ENCODE results near the gene TRAPPC10. TPM values are rescaled to one million over a fixed set of nuclear protein-coding genes. Genes with fewer than 3 reads are reported as not detected.

Gene TRAPPC10
- total and polyA plus RNA-seq, 5 experiments from 2014 or later = 17.7 to 107 (median 33.1) TPM

DNA sequence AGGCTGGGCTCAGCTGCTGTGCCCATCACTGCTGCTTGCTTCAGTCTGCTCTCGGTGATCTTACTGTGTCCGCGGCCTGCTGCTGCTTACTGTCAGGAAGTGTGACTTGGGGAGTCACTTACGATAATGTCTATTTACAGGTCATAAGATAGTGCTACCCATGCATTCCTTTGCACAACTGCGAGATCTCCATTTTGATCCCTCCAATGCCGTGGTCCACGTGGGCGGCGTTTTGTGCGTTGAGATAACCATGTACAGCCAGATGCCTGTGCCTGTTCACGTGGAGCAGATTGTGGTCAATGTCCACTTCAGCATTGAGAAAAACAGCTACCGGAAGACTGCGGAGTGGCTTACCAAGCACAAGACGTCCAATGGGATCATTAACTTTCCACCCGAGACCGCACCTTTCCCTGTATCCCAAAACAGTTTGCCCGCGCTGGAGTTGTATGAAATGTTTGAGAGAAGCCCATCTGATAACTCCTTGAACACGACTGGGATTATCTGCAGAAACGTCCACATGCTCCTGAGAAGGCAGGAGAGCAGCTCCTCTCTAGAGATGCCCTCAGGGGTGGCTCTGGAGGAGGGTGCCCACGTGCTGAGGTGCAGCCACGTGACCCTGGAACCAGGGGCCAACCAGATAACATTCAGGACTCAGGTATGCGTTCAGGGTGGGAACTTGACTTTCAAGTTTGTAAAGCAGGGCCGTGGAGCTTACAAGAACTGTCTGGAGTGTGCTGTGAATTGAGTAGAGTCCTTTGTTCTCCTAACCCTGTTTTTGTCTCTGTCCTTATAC, 70.7 kb downstream of the TRAPPC10 start:
- H3K4me1 Mint-ChIP-seq = peaks cover 38 to 95% (median 89%) of the 10 kb centered on the region in 4 donors
- H3K27me3 Mint-ChIP-seq = no peaks in the 10 kb centered on the region
- peak overlapping the region; percentile 90 to 99 (median 97) for H3K27ac Mint-ChIP-seq
- DNase-seq (peak in 1 of 10 donors; percentile 24), ATAC-seq (peak in 1 of 2 donors; percentile 22)
- H3K4me3 Mint-ChIP-seq = peak overlapping the region; percentile 67 to 88 (median 78)
- H3K9me3 Mint-ChIP-seq = no peaks in the 10 kb centered on the region
- H3K36me3 Mint-ChIP-seq = peaks cover 4 to 59% (median 30%) of the 10 kb centered on the region in 3 donors
- POLR2A ChIA-PET = interaction anchor here (1.0 to 4.8 kb wide), 9 partner anchors 9 to 790 kb away, joined by 3 to 27 read pairs (median 8); partner anchors contain the start of gene TRAPPC10

DNA sequence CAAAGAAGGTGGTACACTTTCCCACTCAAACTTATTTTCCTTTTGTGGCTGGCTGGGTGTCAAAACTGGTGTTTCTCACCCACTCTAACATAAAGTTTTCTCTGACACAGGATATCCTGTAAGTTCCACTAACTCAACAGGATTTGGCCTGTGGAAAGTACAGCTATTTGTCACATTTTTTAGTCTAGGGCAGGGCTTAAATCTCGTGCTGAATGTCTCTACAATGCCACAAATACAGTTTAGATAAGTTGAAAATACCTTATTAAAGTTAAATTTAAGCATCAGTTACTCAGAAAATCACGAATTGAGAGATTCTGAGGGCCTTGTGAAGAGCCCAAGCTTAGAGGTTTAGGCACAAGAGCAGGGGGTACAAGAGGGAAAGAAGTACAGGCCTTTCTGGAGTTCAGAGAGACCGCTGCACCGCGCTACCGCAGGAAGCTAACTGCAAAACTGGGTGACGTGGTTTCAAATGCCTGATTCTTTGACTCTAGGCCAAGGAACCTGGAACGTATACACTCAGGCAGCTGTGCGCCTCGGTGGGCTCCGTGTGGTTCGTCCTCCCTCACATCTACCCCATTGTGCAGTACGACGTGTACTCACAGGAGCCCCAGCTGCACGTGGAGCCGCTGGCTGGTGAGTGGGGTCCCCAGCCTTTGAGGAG, 71.7 kb downstream of the TRAPPC10 start:
- H3K36me3 Mint-ChIP-seq = peaks cover 4 to 57% (median 29%) of the 10 kb centered on the region in 3 donors

DNA sequence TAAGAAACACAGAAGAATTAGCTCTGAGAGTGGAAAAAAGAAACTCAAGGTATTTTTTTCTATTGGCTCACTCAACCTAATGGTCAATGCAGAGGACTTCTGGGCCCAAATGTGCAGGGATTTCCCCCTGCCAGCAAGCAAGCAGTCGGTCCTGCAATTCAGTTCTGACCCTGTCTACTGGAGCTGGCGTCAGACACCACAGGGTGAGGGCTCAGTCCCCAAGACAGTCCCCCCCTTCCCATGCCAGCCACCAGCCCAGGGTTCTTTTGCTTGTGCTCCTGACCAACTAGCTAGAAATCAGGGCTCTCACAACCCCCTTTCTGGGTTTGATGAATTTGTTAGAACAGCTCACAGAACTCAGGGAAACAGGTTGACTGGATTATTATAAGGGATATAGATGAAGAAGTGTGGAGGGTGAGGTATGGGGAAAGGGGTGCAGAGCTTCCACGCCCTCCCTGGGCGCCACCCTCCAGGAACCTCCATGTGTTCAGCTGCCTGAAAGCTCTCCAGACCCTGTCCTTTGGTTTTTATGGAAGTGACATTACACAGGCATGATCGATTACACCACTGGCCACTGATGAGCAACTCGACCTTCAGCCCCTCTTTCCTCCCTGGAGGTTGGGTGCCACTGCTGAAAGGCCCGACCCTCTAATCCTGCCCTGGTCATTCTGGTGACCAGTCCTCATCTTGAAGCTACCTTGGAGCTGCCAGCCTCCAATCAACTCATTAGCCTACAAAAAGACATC, 72.6 kb downstream of the TRAPPC10 start:
- ATAC-seq (no peak), DNase-seq (no peak)
- H3K4me3 Mint-ChIP-seq = peak overlapping the region; percentile 67 to 88 (median 78)
- no peaks in the 10 kb centered on the region for H3K27me3 Mint-ChIP-seq
- POLR2A ChIA-PET = interaction anchor here (0.7 to 4.8 kb wide), 7 partner anchors 10 to 73 kb away, joined by 3 to 27 read pairs (median 10); partner anchors contain the start of gene TRAPPC10
- peaks cover 9 to 58% (median 29%) of the 10 kb centered on the region in 3 donors for H3K36me3 Mint-ChIP-seq
- H3K4me1 Mint-ChIP-seq = peaks cover 45 to 98% (median 91%) of the 10 kb centered on the region in 4 donors
- peak overlapping the region; percentile 90 to 99 (median 97) for H3K27ac Mint-ChIP-seq
- H3K9me3 Mint-ChIP-seq = no peaks in the 10 kb centered on the region

More for the DNA sequence above, 71.7 kb downstream of the TRAPPC10 start:
- POLR2A ChIA-PET = interaction anchor here (0.7 to 4.8 kb wide), 10 partner anchors 8 to 789 kb away, joined by 3 to 27 read pairs (median 6); partner anchors contain the start of gene TRAPPC10
- Mint-ChIP-seq H3K9me3 (no peaks in the 10 kb centered on the region), H3K4me1 (peaks cover 39 to 96% (median 89%) of the 10 kb centered on the region in 4 donors), H3K27me3 (no peaks in the 10 kb centered on the region), H3K4me3 (peak overlapping the region; percentile 67 to 88 (median 78)), H3K27ac (peak overlapping the region; percentile 90 to 99 (median 97))
- peak; percentile 84 to 92 for ATAC-seq
- DNase-seq = peak; percentile 46 to 91 (median 82)

DNA sequence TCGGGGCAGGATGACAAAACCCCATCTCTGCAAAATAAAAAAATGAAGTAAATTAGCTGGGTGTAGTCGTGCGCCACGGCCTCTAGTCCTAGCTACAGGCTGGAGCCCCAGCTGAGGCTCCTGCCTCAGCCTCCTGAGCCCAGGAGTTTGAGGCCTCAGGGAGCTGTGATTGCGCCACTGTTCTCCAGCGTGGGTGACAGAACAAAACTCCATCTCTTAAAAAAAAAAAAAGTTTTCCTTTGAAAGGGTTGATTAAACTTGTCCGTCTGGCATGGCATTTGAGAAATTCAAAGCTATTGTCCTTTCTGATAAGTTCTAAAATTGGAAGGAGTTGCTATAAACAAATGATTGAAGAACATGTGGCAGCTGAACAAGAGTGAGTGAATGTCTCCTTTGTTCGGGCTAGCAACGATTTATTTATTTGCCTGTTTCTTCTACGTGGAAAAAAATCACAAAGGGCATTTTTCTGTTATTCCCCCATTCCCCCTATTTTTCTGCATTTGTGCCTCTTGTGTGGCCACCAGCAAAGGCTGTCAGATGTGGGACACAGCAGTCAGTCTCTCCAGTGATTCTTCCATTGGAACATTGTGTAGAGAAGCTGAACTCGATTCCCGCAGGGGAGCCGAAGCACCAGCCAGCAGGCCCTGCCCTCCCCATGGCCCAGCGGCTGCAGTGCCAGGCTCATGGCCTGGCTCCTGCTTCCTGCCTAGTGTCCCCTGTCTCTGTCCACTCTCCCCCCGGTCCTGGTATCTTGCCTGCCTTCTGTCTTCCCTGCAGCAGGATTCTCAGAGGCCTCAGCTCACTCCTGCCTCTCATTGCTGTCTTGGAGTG, 73.6 kb downstream of the TRAPPC10 start:
- Mint-ChIP-seq H3K27me3 (no peaks in the 10 kb centered on the region), H3K36me3 (peaks cover 5 to 56% (median 28%) of the 10 kb centered on the region in 3 donors), H3K4me1 (peaks cover 49 to 99% (median 96%) of the 10 kb centered on the region in 4 donors), H3K4me3 (peak overlapping the region; percentile 63 to 88 (median 78)), H3K27ac (peak overlapping the region; percentile 90 to 99 (median 97)), H3K9me3 (no peaks in the 10 kb centered on the region)
- DNase-seq (no peak), ATAC-seq (no peak)
- POLR2A ChIA-PET = interaction anchor here (1.0 to 4.8 kb wide), 5 partner anchors 8 to 74 kb away, joined by 3 to 27 read pairs (median 14); partner anchors contain the start of gene TRAPPC10

DNA sequence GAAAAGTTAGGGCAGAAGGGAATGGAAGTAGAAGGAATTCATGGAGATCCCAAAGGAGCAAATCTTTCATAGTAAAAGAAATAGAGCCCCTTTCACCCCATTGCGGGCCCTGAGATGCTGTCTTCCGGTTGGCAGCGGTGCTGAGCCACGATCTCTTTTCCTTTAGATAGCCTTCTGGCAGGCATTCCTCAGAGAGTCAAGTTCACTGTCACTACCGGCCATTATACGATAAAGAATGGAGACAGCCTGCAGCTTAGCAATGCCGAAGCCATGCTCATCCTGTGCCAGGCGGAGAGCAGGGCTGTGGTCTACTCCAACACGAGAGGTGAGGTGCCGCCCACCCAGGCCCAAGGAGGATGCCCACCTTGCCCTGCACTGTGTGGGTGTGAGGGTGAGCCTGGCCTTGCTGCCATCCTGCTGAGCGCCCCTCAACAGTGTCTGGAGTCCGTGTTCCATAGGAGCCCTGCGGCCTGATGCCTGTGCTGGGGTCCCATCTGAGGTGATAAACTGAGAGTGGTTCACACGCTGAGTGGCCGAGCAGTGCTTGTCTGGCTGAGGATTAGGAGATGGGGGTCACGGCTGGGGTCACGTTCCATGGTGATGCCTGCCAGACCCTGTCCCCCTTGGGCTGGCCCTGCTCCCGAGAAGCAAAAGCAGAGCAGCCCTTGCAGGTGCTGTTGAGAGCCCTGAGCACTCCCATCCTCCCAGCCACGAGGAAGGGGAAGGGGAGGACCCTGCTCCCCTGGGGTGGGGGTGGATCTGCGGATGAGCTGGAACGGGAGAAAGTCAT, 74.7 kb downstream of the TRAPPC10 start:
- no peaks in the 10 kb centered on the region for H3K27me3 Mint-ChIP-seq
- no peak for ATAC-seq
- DNase-seq = no peak
- H3K4me1 Mint-ChIP-seq = peaks cover 45 to 89% (median 87%) of the 10 kb centered on the region in 4 donors
- H3K36me3 Mint-ChIP-seq = peaks cover 5 to 53% (median 27%) of the 10 kb centered on the region in 3 donors
- H3K4me3 Mint-ChIP-seq = peak overlapping the region in 9 of 10 donors; percentile 10 to 84 (median 79)
- H3K9me3 Mint-ChIP-seq = no peaks in the 10 kb centered on the region
- POLR2A ChIA-PET = interaction anchor here (0.8 to 4.8 kb wide), 2 partner anchors 13 to 75 kb away, joined by 3 to 19 read pairs; partner anchors contain the start of gene TRAPPC10
- H3K27ac Mint-ChIP-seq = peak overlapping the region; percentile 90 to 99 (median 97)

DNA sequence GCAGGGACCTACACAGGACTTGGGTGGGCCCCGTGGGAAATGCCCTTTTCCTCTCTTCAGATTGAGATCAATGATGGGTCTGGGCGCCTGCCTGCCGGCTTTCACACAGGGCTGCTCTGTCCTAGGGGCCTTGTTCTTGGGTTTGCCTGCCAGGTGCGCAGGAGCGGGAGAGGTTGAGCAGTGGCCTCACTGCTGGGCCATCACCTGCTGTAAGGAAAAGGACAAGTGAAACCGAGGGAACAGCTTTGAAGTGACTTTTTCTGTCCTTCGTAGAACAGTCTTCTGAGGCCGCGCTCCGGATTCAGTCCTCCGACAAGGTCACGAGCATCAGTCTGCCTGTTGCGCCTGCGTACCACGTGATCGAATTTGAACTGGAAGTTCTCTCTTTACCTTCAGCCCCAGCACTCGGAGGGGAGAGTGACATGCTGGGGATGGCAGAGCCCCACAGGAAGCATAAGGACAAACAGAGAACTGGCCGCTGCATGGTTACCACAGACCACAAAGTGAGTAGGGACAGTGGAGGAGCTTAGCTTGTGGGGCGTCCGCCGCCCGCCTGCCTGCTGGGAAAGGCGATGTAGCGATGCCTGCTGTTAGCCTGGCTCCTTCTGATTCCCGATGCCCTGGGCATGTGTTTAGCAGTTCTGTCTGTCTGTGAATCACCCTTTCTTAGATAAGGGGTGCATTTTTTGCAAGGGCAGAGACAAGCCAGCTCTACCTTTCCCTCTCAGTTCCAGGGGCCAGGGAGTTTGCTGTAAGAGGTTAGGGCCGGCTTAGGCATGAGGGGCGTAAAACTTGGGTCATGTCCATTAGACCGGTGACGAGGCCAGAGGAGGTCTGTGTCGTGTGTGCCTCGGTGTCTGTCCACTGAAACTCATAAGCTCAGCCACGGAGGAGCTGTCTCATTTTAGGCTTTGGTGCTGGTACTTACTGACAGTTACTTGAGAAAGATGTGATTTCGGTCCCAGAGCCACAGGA, 75.6 kb downstream of the TRAPPC10 start:
- no peak for ATAC-seq
- DNase-seq = peak in 1 of 10 donors; percentile 25
- Mint-ChIP-seq H3K27ac (peak overlapping the region; percentile 90 to 99 (median 97)), H3K4me1 (peaks cover 44 to 87% (median 82%) of the 10 kb centered on the region in 4 donors), H3K9me3 (no peaks in the 10 kb centered on the region), H3K36me3 (peaks cover 5 to 58% (median 18%) of the 10 kb centered on the region in 3 donors), H3K27me3 (no peaks in the 10 kb centered on the region), H3K4me3 (peak overlapping the region; percentile 62 to 84 (median 79))
- POLR2A ChIA-PET = interaction anchor here (0.8 to 1.4 kb wide), 4 partner anchors 13 to 146 kb away, joined by 3 to 4 read pairs (median 4); partner anchors contain the start of gene TRAPPC10

DNA sequence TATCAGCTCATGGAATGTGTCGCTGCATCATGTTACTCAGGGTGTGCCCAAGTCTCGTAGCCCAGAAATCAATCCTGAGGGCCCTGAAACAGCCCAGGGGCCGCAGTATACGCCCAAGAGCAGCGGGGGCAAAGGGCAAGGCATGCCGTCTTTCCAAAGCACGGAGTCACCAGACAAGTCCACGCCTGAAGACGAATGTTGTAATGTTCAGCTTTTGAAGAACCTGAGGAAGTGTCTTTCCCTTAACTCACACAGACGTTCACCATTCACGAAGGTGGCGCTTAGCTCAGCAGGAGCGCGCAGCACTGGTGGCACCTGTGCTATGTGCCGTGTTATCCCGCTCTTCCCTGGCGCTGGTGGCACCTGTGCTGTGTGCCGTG, 76.3 kb downstream of the TRAPPC10 start:
- Mint-ChIP-seq H3K9me3 (no peaks in the 10 kb centered on the region), H3K4me1 (peaks cover 39 to 82% (median 75%) of the 10 kb centered on the region in 4 donors), H3K4me3 (peak overlapping the region in 9 of 10 donors; percentile 52 to 84 (median 79)), H3K27ac (peak overlapping the region; percentile 90 to 99 (median 97)), H3K36me3 (peaks cover 5 to 58% (median 15%) of the 10 kb centered on the region in 3 donors), H3K27me3 (no peaks in the 10 kb centered on the region)
- POLR2A ChIA-PET = interaction anchor here (0.9 to 1.4 kb wide), 3 partner anchors 13 to 147 kb away, joined by 3 to 4 read pairs (median 4); no protein-coding TSS in a partner anchor
- no peak for DNase-seq
- no peak for ATAC-seq

DNA sequence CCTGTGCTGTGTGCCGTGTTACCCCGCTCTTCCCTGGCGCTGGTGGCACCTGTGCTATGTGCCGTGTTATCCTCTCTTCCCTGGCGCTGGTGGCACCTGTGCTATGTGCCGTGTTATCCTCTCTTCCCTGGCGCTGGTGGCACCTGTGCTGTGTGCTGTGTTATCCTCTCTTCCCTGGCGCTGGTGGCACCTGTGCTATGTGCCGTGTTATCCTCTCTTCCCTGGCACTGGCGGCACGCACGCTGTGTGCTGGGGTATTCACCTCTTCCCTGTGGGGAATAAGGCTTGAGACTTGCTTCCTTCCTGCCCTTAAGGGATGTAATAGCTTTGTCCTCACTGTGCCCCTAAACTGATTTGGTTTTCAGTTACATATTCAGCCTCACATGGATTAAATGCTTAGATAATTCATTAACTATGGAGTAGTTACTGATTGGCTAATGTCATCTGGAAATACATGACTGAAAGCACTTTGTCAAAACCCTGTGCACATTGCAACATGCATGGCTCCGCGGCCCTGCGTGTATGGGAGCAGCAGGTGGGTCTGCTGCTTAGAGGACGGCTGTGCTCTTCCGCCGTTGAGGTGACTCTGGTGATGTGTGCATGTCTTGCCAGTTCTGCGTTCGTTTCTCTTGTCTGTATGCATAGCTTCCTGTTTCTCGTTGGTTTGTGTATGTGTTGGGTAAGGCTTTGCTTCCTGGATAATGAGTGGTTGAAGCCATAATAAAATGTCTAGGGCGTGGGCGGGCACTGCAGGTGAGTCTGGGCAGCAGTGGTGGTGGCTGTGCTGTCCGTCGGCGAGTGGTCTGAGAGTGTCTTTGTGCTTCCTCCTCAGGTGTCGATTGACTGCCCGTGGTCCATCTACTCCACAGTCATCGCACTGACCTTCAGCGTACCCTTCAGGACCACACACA, 77.1 kb downstream of the TRAPPC10 start:
- Mint-ChIP-seq H3K27ac (peak overlapping the region; percentile 90 to 99 (median 97)), H3K27me3 (no peaks in the 10 kb centered on the region), H3K36me3 (peaks cover 5 to 61% (median 20%) of the 10 kb centered on the region in 3 donors), H3K4me1 (peaks cover 33 to 79% (median 69%) of the 10 kb centered on the region in 4 donors), H3K9me3 (no peaks in the 10 kb centered on the region), H3K4me3 (peak overlapping the region; percentile 58 to 84 (median 76))
- POLR2A ChIA-PET = interaction anchor here (0.9 to 2.2 kb wide), 8 partner anchors 11 to 250 kb away, joined by 3 to 10 read pairs (median 6); partner anchors contain the start of gene CFAP410
- ATAC-seq = peak; percentile 85 to 94
- peak in 9 of 10 donors; percentile 35 to 77 (median 57) for DNase-seq

DNA sequence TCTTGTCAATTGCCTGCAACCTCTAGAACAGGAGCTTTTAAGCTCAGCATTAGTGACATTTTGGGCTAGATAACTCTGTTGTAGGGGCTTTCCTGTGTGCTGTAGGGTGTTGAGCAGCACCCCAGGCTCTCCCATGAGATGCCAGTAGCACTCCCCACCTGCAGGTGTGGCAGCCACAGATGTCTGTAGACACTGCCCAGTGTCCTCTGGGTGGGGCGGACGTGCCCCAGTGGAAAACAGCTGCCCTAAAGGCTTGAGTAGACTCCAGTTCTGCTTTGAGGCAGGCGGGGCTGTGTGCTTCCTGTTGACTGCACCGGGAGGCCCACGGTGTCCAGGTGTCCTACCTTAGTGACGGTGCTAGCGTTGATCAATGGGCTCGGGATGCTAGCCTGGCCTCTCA, 78.2 kb downstream of the TRAPPC10 start:
- ATAC-seq (peak; percentile 41 to 46), DNase-seq (peak in 2 of 10 donors; percentile 14 to 19)
- Mint-ChIP-seq H3K4me1 (peaks cover 26 to 72% (median 60%) of the 10 kb centered on the region in 4 donors), H3K4me3 (peak overlapping the region; percentile 58 to 84 (median 76)), H3K27me3 (no peaks in the 10 kb centered on the region), H3K9me3 (no peaks in the 10 kb centered on the region), H3K36me3 (peaks cover 5 to 68% (median 22%) of the 10 kb centered on the region in 3 donors), H3K27ac (peak overlapping the region; percentile 90 to 99 (median 97))
- POLR2A ChIA-PET = interaction anchor here (1.2 to 2.2 kb wide), 5 partner anchors 12 to 249 kb away, joined by 3 to 10 read pairs (median 8); partner anchors contain the start of gene CFAP410

All from naive thymus-derived CD8-positive, alpha-beta T cell (primary cell).